Activated naive CD4-positive, alpha-beta T cell treated with anti-CD3 and anti-CD28 coated beads, Interleukin-2, amount 50 U/mL, for 16 hours (primary cell): ENCODE results near the gene ZNF333.
"Not testable (repeated sequence)": the region's sequence is repeated elsewhere in the genome, so short reads cannot be mapped to it uniquely, and the experiment has no call there.

Experiments
- DNase-seq: peaks from one replicate; pipeline ENCODE4 v3.0.0-alpha.2; 2020

ZNF333 gene

DNA sequence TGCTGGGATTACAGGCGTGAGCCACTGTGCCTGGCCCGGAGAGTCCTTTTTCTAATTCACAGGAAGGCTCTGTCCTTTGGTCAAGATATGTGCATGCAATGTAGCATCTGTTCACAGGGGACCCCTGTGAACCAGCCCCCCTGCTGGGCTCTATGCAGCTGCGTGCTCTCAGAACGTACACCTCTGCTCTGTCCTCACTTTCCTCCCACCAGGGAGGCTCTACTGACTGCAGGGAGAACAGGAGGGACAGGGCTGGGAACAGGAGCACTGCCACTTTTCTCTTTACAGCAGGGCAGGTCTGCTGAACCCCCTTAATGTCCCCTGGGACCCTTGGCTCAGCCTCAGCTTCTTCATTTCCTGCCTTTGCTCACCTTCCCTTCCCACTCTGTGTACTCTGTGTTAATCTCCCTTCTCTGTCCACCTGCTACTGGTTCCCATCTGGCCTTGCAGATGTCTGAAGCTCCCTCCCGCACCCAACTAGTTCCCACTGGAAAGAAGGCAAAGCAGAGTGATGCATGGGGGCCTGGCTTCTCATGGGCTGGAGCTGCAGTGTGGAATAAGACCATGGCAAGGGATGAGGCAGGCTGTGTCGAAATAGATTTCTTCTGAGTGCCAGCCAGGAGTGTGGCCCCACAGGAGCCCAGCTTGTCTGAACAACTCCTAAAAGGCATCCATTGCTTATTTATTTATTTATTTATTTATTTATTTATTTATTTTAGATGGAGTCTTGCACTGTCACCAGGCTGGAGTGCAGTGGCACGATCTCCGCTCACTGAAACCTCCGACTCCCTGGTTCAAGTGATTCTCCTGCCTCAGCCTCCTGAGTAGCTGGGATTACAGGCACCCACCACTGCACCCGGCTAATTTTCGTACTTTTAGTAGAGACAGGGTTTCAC is 81.3 kb downstream of the ZNF333 start:
- no peak for DNase-seq

DNA sequence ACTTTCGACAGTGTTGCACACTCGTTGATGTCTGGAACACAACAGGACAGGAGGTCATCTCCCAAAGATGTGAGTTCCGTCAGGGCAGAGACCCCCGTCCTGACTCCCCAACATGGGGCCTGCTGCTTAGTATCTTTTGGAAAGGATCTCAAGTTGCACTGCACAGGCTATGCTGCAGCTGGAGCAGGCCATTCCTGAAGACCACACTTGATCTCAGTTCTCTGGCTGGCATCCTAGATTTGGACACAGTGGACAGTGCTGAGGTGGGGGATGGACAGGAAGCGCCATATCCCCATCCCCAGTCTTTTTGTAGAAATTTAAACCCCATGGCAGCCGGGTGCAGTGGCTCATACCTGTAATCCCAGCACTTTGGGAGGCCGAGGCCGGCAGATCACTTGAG is 82.6 kb downstream of the ZNF333 start:
- no peak for DNase-seq

DNA sequence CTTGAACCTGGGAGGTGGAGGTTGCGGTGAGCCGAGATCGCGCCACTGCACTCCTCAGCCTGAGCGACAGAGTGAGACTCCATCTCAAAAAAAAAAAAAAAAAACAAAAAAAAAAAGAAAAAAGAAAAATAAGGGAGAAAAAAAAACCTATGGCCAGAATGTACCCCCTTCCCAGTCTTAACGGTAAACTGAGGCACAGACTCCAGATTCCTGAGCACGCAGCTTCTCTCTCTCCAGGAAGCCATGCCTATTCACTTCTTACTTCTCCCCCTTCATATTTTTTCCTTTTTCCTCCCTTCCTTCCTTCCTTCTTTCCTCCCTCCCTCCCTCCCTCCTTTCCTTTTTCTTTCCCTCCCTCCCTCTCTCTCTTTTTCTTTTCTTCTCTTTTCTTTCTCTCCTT is 83.1 kb downstream of the ZNF333 start:
- no peak for DNase-seq

DNA sequence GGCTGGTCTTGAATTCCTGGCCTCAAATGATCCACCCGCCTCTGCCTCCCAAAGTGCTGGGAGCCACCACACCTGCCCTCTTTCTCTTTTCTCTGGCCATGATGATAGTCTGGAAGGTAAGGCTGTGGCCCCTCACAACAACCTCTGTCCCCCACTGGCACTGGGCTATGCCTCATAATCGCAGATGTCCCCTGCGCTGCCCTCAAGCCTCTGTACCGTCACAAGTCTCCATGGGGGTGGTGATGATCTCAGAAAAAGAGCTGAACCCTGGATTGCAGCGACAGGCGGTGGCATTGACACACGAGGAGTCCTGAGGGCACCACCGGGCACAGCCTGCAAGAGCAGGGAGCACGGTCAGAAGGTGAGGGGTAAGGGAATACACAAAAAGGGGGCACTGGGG is 83.9 kb downstream of the ZNF333 start:
- DNase-seq = not testable (repeated sequence)

DNA sequence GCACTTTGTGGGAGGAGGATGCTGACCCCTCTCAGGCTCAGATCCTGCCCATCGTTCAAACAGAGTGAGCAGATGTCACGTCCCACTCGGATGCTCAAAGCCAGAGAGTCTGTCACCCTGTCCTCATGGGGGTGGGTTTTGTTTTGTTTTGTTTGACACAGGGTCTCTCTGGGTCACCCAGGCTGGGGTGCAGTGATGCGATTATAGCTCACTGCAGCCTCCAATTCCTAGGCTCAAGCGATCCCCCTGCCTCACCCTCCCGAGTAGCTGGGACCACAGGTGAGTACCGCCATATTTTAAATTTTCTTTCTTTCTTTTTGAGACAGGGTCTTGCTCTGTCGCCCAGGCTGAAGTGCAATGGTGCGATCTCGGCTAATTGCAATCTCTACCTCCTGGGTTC is 84.5 kb downstream of the ZNF333 start:
- no peak for DNase-seq

DNA sequence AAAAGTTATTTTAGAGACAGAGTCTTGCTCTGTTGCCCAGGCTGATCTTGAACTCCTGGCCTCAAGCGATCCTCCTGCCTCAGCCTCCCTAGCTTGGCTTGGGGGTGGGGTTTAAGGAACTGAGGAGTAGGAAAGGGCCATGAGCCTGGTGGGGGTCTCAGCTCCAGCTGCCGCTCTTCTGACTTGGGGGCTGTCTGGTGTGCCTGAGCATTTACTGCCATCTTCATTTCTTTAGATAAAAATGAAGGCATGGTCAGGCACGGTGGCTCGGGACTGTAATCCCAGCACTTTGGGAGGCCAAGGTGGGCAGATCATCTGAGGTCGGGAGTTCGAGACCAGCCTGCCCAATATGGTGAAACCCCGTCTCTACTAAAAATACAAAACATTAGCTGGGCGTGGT is 85.5 kb downstream of the ZNF333 start:
- not testable (repeated sequence) for DNase-seq

DNA sequence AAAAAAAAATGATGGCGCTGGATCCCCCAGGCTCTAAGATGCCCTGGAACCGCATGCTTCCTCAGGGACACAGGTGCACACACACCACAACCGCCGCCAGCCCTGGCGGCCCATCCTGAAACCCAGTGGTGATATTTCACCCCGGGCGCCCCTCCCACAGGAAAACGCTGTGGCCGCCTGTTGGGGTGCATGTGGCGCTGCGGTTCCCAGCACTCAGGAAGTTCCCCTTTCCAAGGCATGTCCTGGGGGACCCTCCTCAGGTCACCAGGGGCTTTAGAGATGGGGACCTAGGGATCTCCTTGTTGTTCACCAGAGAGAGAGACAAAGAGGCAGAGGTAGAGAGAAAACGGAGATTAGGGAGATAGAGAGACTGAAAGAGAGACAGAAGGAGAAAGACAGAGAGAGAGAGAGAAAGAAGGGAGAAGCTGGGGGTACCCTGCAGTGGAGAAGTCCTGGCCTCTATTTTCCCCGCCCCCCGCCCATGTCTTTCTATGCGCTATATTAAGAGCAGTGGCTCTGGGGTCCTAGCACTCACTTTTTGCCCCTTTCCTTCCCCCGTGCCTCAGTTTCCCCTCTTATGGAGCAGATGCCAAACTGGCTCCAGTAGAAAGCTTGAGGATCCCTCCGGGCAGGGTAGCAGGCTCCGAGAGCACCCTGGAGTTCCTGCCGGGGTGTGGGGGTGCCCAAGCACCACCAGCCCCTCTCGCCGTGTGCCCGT is 86.2 kb downstream of the ZNF333 start:
- no peak for DNase-seq

DNA sequence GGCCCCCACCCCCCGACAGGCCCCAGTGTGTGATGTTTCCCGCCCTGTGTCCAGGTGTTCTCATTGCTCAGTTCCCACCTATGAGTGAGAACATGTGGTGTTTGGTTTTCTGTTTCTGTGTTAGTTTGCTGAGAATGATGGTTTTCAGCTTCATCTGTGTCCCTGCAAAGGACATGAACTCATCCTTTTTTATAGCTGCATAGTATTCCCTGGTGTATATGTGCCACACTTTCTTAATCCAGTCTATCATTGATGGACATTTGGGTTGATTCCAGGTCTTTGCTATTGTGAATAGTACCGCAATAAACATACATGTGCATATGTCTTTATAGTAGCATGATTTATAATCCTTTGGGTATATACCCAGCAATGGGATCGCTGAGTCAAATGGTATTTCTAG is 87.8 kb downstream of the ZNF333 start:
- not testable (repeated sequence) for DNase-seq

DNA sequence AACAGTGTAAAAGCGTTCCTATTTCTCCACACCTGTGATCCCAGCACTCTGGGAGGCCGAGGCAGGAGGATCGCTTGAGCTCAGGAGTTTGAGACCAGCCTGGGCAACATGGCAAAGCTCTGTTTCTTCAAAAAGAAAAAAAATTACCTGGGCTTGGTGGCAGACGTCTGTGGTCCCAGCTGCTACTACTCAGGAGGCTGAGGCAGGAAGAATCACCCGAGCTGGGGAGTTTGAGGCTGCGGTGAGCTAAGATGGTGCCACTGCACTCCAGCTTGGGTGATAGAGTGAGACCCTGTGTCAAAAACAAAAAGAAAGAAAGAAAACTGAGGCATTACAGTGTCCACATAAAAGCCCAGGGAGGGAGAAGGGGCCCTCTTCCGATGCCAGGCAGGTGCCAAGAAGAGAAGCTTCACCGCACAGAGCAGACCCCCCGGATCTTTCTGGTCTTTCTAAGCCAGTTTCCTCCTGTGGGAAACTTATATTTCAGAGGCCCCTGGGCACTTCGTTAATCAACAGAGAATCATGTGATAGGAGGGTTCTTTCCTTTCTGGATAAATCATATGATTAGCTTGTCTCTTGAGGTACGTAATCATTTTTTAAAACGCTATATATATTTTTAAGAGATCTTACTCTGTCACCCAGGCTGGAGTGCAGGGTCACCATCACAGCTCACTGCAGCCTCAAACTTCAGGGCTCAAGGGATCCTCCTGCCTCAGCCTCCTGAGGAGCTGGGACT is 88.4 kb downstream of the ZNF333 start, which contains the start of gene ADGRE2:
TSS of gene ADGRE2 (minus strand) at position 451 of the 736 bp plus-strand sequence. CDS start 1,804 bp downstream, outside the sequence.
- DNase-seq = not testable (repeated sequence)

DNA sequence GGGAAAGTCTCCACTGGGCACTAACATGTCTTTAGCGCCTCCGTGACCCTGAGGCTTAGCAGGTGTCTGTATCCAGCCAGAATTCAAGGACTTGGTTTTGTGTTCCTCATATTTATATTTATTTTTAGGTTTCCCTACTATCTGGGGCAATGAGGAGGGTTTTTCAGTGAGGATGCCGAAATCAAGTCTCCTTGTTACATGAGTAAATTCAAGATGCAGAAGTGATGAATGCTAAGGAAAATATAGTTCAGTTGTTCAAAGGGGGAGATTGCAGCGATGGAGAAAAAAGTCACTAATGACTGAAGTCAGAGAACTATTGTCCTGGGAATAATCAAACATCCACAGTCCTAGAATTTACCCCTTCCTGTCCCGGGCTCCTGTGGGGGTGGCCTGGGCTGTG is 89.3 kb downstream of the ZNF333 start:
- no peak for DNase-seq

DNA sequence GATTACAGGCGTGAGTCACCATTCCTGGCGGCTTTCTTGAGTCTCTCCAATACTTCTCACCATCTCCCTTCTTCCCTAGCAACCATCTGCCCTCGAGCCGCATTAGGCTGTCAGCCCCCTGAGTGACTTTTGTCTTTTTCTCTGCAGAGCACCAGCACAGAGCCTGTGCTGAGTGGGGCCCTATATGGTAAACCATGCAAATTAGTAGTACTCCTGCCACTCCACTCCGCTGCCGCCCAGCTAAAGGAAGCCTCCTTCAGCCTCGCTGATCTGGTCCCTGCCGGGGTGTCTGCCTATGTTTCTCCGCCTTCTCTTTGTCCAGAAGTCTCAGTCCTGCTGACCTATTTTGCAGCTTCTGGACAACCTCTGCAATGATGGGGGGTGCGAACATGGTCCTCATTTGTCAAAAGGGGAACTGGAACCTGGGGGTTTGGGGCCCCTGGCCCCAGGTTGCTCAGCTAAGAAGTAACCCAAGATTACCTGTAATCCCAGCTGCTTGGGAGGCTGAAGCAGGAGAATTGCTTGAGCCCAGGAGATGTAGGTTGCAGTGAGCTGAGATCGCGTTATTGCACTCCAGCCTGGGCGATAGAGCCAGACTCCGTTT is 90.9 kb downstream of the ZNF333 start:
- DNase-seq = not testable (repeated sequence)

DNA sequence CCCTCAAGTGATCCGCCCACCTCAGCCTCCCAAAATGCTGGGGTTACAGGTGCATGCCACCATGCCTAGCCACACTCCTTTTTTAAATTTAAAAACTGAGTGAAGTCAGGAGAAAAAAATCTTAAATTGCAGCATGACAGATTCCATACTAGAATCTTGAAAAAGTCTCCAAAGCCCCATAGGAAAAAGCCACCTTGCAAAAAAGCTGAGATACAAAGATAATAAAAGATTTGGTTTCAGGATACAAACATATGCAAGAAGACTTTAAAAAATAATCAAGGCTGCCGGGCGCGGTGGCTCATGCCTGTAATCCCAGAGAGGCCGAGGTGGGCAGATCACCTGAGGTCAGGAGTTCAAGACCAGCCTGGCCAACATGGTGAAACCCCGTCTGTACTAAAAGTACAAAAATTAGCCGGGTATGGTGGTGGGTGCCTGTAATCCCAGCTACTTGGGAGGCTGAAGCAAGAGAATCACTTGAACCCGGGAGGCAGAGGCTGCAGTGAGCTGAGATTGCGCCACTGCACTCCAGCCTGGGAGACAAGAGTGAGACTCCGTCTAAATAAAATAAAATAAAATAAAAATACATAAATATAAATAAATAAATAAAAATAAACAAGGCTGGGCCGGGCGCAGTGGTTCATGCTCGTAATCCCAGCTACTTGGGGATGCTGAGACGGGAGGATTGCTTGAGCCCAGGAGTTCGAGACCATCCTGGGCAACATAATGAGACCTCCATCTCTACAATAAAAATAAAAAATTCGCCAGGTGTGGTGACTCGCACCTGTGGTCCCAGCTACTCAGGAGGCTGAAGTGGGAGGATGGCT is 92.1 kb downstream of the ZNF333 start:
- DNase-seq = not testable (repeated sequence)

DNA sequence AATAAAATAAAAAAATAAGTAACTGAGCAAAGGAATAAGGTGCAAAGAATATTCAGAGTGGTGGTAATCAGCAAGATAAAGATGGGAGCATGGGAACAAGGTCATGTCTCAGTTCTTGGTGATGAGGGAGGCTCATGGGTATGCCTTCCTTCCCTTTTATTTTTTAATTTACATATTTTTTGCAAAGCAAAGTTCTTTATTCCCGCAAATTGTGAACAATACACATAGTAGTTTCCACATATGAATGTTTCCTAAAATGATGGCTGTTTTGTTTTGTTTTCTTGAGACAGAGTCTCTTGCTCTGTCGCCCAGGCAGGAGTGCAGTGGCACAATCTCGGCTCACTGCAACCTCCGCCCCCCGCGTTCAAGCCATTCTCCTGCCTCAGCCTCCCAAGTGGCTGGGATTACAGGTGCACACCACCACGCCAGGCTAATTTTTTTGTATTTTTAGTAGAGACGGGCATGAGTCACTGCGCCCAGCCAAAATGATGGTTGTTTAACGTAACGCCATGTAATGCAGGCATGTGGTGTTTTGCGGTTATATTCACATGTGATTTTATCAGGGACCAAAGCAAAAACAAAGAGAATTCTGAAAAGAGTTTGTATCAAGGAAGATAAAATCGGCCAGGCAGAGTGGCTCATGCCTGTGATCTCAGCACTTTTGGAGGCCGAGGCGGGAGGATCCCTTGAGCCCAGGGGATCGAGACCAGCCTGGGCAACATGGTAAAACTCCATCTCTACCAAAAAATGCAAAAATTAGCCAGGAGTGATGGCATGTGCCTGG is 93.0 kb downstream of the ZNF333 start:
- DNase-seq = no peak
